BLaER1 treated with 17β-estradiol and CSF1 and Interleukin-3, amounts not matched to agents 10 nM and 100 nM (cell line): ENCODE data around the gene RRP1.

Source experiments
- H3K27ac ChIP-seq, 11 experiments: shearing (Covaris generic); formaldehyde crosslinking; 2 replicates each; pipeline ENCODE4 v1.8.1; 2022
- H3K27me3 ChIP-seq, 11 experiments: shearing (Covaris generic); formaldehyde crosslinking; 2 replicates each; pipeline ENCODE4 v1.8.1; 2022
- H3K36me3 ChIP-seq, 11 experiments: shearing (Covaris generic); formaldehyde crosslinking; 2 replicates each; pipeline ENCODE4 v1.8.1; 2022
- H3K4me1 ChIP-seq, 10 experiments: shearing (Covaris generic); formaldehyde crosslinking; 2 replicates each; pipeline ENCODE4 v1.8.1; 2022
- H3K4me2 ChIP-seq, 11 experiments: shearing (Covaris generic); formaldehyde crosslinking; 2 replicates each; pipeline ENCODE4 v1.8.1; 2022
- H3K4me3 ChIP-seq, 10 experiments: shearing (Covaris generic); formaldehyde crosslinking; 2 replicates each; pipeline ENCODE4 v1.8.1; 2022
- H3K9ac ChIP-seq, 11 experiments: shearing (Covaris generic); formaldehyde crosslinking; 2 replicates each; pipeline ENCODE4 v1.8.1; 2022
- H3K9me3 ChIP-seq, 11 experiments: shearing (Covaris generic); formaldehyde crosslinking; replicated peaks in 1 of 11; 2 replicates each; pipeline ENCODE4 v1.8.1; 2022
- H4K20me1 ChIP-seq, 11 experiments: shearing (Covaris generic); formaldehyde crosslinking; 2 replicates each; pipeline ENCODE4 v1.8.1; 2022
- Cebpa-rat ChIP-seq, 11 experiments: shearing (Covaris generic); IDR thresholded peaks; 2 replicates each; pipeline ENCODE4 v1.8.1; 2022

The RRP1 gene

GRCh38 chr21:43794857-43795256 is 5.5 kb downstream of the RRP1 start:
- H3K4me2 ChIP-seq, result no peak overlapping the region
- peak overlapping the region in 1 of 11 experiments; percentile 24; a peak in 1 of 22 replicates for H3K9ac ChIP-seq
- peaks cover 17 to 38% (median 27%) of the 10 kb centered on the region in 10 experiments for H3K4me1 ChIP-seq
- H4K20me1 ChIP-seq, result peaks cover 14 to 100% (median 86%) of the 10 kb centered on the region in 11 experiments; a peak in 21 of 22 replicates
- no peaks in the 10 kb centered on the region for H3K9me3 ChIP-seq
- H3K27me3 ChIP-seq, result no peaks in the 10 kb centered on the region
- peaks cover 89 to 95% (median 93%) of the 10 kb centered on the region in 11 experiments for H3K36me3 ChIP-seq
- no peak overlapping the region for H3K4me3 ChIP-seq
- TF ChIP-seq Cebpa-rat (IDR thresholded peaks at IDR 0.05), result no peak
- H3K27ac ChIP-seq, result no peak overlapping the region

GRCh38 chr21:43797415-43797814 is 8.0 kb downstream of the RRP1 start:
- Histone ChIP-seq H4K20me1 (peaks cover 9 to 100% (median 62%) of the 10 kb centered on the region in 11 experiments; a peak in 21 of 22 replicates), H3K27me3 (no peaks in the 10 kb centered on the region), H3K4me2 (no peak overlapping the region), H3K9me3 (no peaks in the 10 kb centered on the region), H3K36me3 (peaks cover 100% of the 10 kb centered on the region in 11 experiments), H3K27ac (no peak overlapping the region), H3K4me3 (no peak overlapping the region), H3K9ac (no peak overlapping the region), H3K4me1 (peaks cover 0 to 16% (median 4%) of the 10 kb centered on the region in 10 experiments; a peak in 16 of 20 replicates)
- no peak for TF ChIP-seq Cebpa-rat (IDR thresholded peaks at IDR 0.05)

- Histone ChIP-seq H3K9ac (no peak overlapping the region), H4K20me1 (peaks cover 9 to 99% (median 55%) of the 10 kb centered on the region in 11 experiments; a peak in 21 of 22 replicates), H3K4me3 (no peak overlapping the region), H3K27me3 (no peaks in the 10 kb centered on the region), H3K36me3 (peaks cover 100% of the 10 kb centered on the region in 11 experiments), H3K4me2 (no peak overlapping the region), H3K27ac (no peak overlapping the region), H3K9me3 (no peaks in the 10 kb centered on the region), H3K4me1 (peaks cover 0 to 21% (median 6%) of the 10 kb centered on the region in 10 experiments; a peak in 14 of 20 replicates)
- TF ChIP-seq Cebpa-rat (IDR thresholded peaks at IDR 0.05), result no peak
These were observed 8.7 kb downstream of the RRP1 start for GRCh38 chr21:43797925-43798715.

- Histone ChIP-seq H3K9me3 (no peaks in the 10 kb centered on the region), H3K27ac (no peak overlapping the region), H3K4me2 (no peak overlapping the region), H4K20me1 (peaks cover 5 to 86% (median 43%) of the 10 kb centered on the region in 11 experiments; a peak in 21 of 22 replicates), H3K9ac (no peak overlapping the region), H3K36me3 (peaks cover 100% of the 10 kb centered on the region in 11 experiments), H3K27me3 (no peaks in the 10 kb centered on the region), H3K4me1 (peaks cover 6 to 28% (median 17%) of the 10 kb centered on the region in 10 experiments), H3K4me3 (no peak overlapping the region)
- TF ChIP-seq Cebpa-rat (IDR thresholded peaks at IDR 0.05), result no peak
These were observed 10.0 kb downstream of the RRP1 start for GRCh38 chr21:43799301-43799840.

GRCh38 chr21:43800124-43800523 is 10.7 kb downstream of the RRP1 start:
- no peak overlapping the region for H3K4me2 ChIP-seq
- no peak overlapping the region; a peak in 1 of 22 replicates for H3K27ac ChIP-seq

GRCh38 chr21:43800566-43800965 is 11.2 kb downstream of the RRP1 start:
- Histone ChIP-seq H3K36me3 (peaks cover 90 to 93% (median 92%) of the 10 kb centered on the region in 11 experiments), H3K4me1 (peaks cover 18 to 34% (median 29%) of the 10 kb centered on the region in 10 experiments), H4K20me1 (peaks cover 5 to 74% (median 31%) of the 10 kb centered on the region in 11 experiments; a peak in 20 of 22 replicates), H3K4me2 (no peak overlapping the region), H3K4me3 (no peak overlapping the region), H3K27me3 (no peaks in the 10 kb centered on the region), H3K27ac (peak overlapping the region in 1 of 11 experiments; percentile 32; a peak in 1 of 22 replicates), H3K9me3 (no peaks in the 10 kb centered on the region), H3K9ac (peak overlapping the region in 1 of 11 experiments; percentile 22; a peak in 1 of 22 replicates)
- TF ChIP-seq Cebpa-rat (IDR thresholded peaks at IDR 0.05), result no peak

More at GRCh38 chr21:43800124-43800523, 10.7 kb downstream of the RRP1 start:
- Histone ChIP-seq H3K4me3 (no peak overlapping the region), H3K36me3 (peaks cover 94 to 98% (median 97%) of the 10 kb centered on the region in 11 experiments), H4K20me1 (peaks cover 5 to 79% (median 35%) of the 10 kb centered on the region in 11 experiments; a peak in 20 of 22 replicates), H3K4me1 (peaks cover 14 to 31% (median 25%) of the 10 kb centered on the region in 10 experiments), H3K9ac (no peak overlapping the region), H3K27me3 (no peaks in the 10 kb centered on the region), H3K9me3 (no peaks in the 10 kb centered on the region)
- no peak for TF ChIP-seq Cebpa-rat (IDR thresholded peaks at IDR 0.05)

- H4K20me1 ChIP-seq, result peaks cover 5 to 68% (median 25%) of the 10 kb centered on the region in 11 experiments; a peak in 19 of 22 replicates
- no peaks in the 10 kb centered on the region for H3K9me3 ChIP-seq
- H3K9ac ChIP-seq, result peak overlapping the region in 2 of 11 experiments; percentile 19 to 22; a peak in 1 of 22 replicates
- peaks cover 84 to 92% (median 89%) of the 10 kb centered on the region in 11 experiments for H3K36me3 ChIP-seq
- H3K4me1 ChIP-seq, result peaks cover 25 to 41% (median 35%) of the 10 kb centered on the region in 10 experiments
- no peaks in the 10 kb centered on the region for H3K27me3 ChIP-seq
- H3K4me2 ChIP-seq, result no peak overlapping the region
- H3K27ac ChIP-seq, result peak overlapping the region in 2 of 11 experiments; percentile 94 to 99; a peak in 2 of 22 replicates
- H3K4me3 ChIP-seq, result no peak overlapping the region
- no peak for TF ChIP-seq Cebpa-rat (IDR thresholded peaks at IDR 0.05)
These were observed 11.8 kb downstream of the RRP1 start for GRCh38 chr21:43801006-43801783.

- H3K27me3 ChIP-seq, result no peaks in the 10 kb centered on the region
- no peaks in the 10 kb centered on the region for H3K9me3 ChIP-seq
- peaks cover 69 to 90% (median 75%) of the 10 kb centered on the region in 11 experiments for H3K36me3 ChIP-seq
- H3K4me2 ChIP-seq, result peak overlapping the region in 4 of 11 experiments; percentile 79 to 99 (median 90); a peak in 6 of 22 replicates
- no peak for TF ChIP-seq Cebpa-rat (IDR thresholded peaks at IDR 0.05)
- peak overlapping the region in 10 of 11 experiments; percentile 85 to 99 (median 94); a peak in 19 of 22 replicates for H3K27ac ChIP-seq
- no peak overlapping the region for H3K4me3 ChIP-seq
- peaks cover 41 to 57% (median 51%) of the 10 kb centered on the region in 10 experiments for H3K4me1 ChIP-seq
- H4K20me1 ChIP-seq, result peaks cover 0 to 52% (median 8%) of the 10 kb centered on the region in 11 experiments; a peak in 14 of 22 replicates
- H3K9ac ChIP-seq, result peak overlapping the region in 10 of 11 experiments; percentile 7 to 89 (median 81); a peak in 12 of 22 replicates
These were observed 13.4 kb downstream of the RRP1 start for GRCh38 chr21:43802713-43803313.
